ENCODE measurements around the gene DLGAP3. TPM values are rescaled to one million over a fixed set of nuclear protein-coding genes. Genes with fewer than 3 reads are reported as not detected.
"Not testable (repeated sequence)": the region's sequence is repeated elsewhere in the genome, so short reads cannot be mapped to it uniquely, and the experiment has no call there.

DLGAP3 gene
- total RNA-seq, 3 donors from 2014 or later: 0.35 to 0.60 (median 0.41) TPM

GRCh38 chr1:34825455-34826091, 103.9 kb downstream of the DLGAP3 start:
- H3K4me3 ChIP-seq: no peak overlapping the region
- peak in 2 of 3 donors; percentile 31 to 32 for DNase-seq

GRCh38 chr1:34824817-34825454, 104.5 kb downstream of the DLGAP3 start:
- no peaks in the 10 kb centered on the region for H3K36me3 ChIP-seq (ENCODE audit: low read depth)
- DNase-seq (no peak), ATAC-seq (peak; percentile 8)
- intact Hi-C loops (cut with DNase I, micrococcal nuclease): no loop called here
- no peaks in the 10 kb centered on the region for H3K9me3 ChIP-seq
- peaks cover 4% of the 10 kb centered on the region for H3K4me1 ChIP-seq (ENCODE audit: low read depth)
- no peak for TF ChIP-seq CTCF (IDR thresholded peaks at IDR 0.05)
- no peak overlapping the region for H3K4me3 ChIP-seq

More at GRCh38 chr1:34825455-34826091, 103.9 kb downstream of the DLGAP3 start:
- intact Hi-C loops (cut with DNase I, micrococcal nuclease): no loop called here
- Histone ChIP-seq H3K4me1 (ENCODE audit: low read depth) (peaks cover 4% of the 10 kb centered on the region), H3K9me3 (no peaks in the 10 kb centered on the region), H3K36me3 (ENCODE audit: low read depth) (no peaks in the 10 kb centered on the region)
- no peak for TF ChIP-seq CTCF (IDR thresholded peaks at IDR 0.05)
- ATAC-seq: peak; percentile 88

GRCh38 chr1:34822202-34822601, 107.2 kb downstream of the DLGAP3 start:
- ATAC-seq (no peak), DNase-seq (no peak)
- Histone ChIP-seq H3K4me1 (ENCODE audit: low read depth) (peaks cover 4% of the 10 kb centered on the region), H3K9me3 (no peaks in the 10 kb centered on the region), H3K36me3 (ENCODE audit: low read depth) (no peaks in the 10 kb centered on the region), H3K4me3 (no peak overlapping the region)
- intact Hi-C loops (cut with DNase I, micrococcal nuclease): no loop called here
- no peak for TF ChIP-seq CTCF (IDR thresholded peaks at IDR 0.05)

GRCh38 chr1:34818862-34819261, 110.6 kb downstream of the DLGAP3 start:
- intact Hi-C loops (cut with DNase I, micrococcal nuclease): not testable (repeated sequence)

GRCh38 chr1:34816778-34817177, 112.7 kb downstream of the DLGAP3 start:
- ATAC-seq: no peak

More at GRCh38 chr1:34818862-34819261, 110.6 kb downstream of the DLGAP3 start:
- not testable (repeated sequence) for H3K4me3 ChIP-seq; DNase-seq; ATAC-seq; H3K36me3 ChIP-seq (ENCODE audit: low read depth); H3K9me3 ChIP-seq
- peaks cover 10% of the 10 kb centered on the region for H3K4me1 ChIP-seq (ENCODE audit: low read depth)

More at GRCh38 chr1:34816778-34817177, 112.7 kb downstream of the DLGAP3 start:
- Histone ChIP-seq H3K4me1 (ENCODE audit: low read depth) (peaks cover 10% of the 10 kb centered on the region), H3K9me3 (no peaks in the 10 kb centered on the region), H3K36me3 (ENCODE audit: low read depth) (no peaks in the 10 kb centered on the region), H3K4me3 (no peak overlapping the region)
- intact Hi-C loops (cut with DNase I, micrococcal nuclease): no loop called here
- DNase-seq: no peak
- TF ChIP-seq CTCF (IDR thresholded peaks at IDR 0.05): no peak
